ENCODE data around the gene EPB41. TPM values are rescaled to one million over a fixed set of nuclear protein-coding genes. Genes with fewer than 3 reads are reported as not detected.

Gene EPB41
- total and polyA plus RNA-seq, 9 of the 15 experiments (the other 6 are each of a cell fraction or from before 2014, with no cell fraction given), result 3.7 to 213 (median 141) TPM

GRCh38 chr1:28933918-28934317, 19.5 kb downstream of the EPB41 start:
- ATAC-seq (no peak), FAIRE-seq (no peak), DNase-seq (ENCODE audit: extremely low read depth in 1 of 4, low spot score in 3 of 4) (no peak)
- BruUV-seq (replicated peaks), result no TSS peak
- peaks cover 25 to 27% of the 10 kb centered on the region in 2 experiments for H3K4me1 ChIP-seq (replicated peaks in 1 of 2; ENCODE audit: control insufficient read depth in 2 of 2, insufficient read depth in 2 of 2, low read length in 2 of 2)
- no peak overlapping the region for H3K4me2 ChIP-seq (ENCODE audit: insufficient read depth, low read length)
- no peak overlapping the region for H3K9ac ChIP-seq (ENCODE audit: insufficient read depth in 1 of 2, low read depth in 2 of 2, low read length in 2 of 2)
- 0 out of 2 replicates have a peak, but pooled peaks cover 8% of the 10 kb centered on the region for H4K20me1 ChIP-seq (replicated peaks; ENCODE audit: control insufficient read depth, insufficient read depth, low read length)
- H3K4me3 ChIP-seq, result no peak overlapping the region
- peaks cover 99% of the 10 kb centered on the region for H3K79me2 ChIP-seq (ENCODE audit: control insufficient read depth, insufficient read depth, low read length)
- POLR2A ChIA-PET, result no interaction called here
- H3K27me3 ChIP-seq (ENCODE audit: control insufficient read depth in 2 of 2, insufficient read depth in 2 of 2, low read length in 2 of 2), result no peaks in the 10 kb centered on the region
- CTCF ChIA-PET (ENCODE audit: low intra/inter-chr PET ratio), result no interaction called here
- no peak for TF ChIP-seq ZNF766 (CRISPR knock-in tag; conservative IDR thresholded peaks at IDR 0.05)
- TF ChIP-seq ZNF316 (IDR thresholded peaks at IDR 0.05), result peak; percentile 71; the same call in 1 of the 2 replicates
- TF ChIP-seq C11orf30 (IDR thresholded peaks at IDR 0.05; ENCODE audit: low read depth), result peak; percentile 58; the same call in 1 of the 2 replicates
- H3K9me3 ChIP-seq (replicated peaks; ENCODE audit: control insufficient read depth, insufficient read depth, low read depth, low read length), result no peaks in the 10 kb centered on the region
- no peak overlapping the region for H3K27ac ChIP-seq (ENCODE audit: extremely low read depth, low read depth, low read length)
- peaks cover 6% of the 10 kb centered on the region for H3K36me3 ChIP-seq (ENCODE audit: control insufficient read depth, insufficient read depth, low read length)
- H3K9me1 ChIP-seq (ENCODE audit: control insufficient read depth, insufficient read depth, low read length), result no peaks in the 10 kb centered on the region
- H2AFZ ChIP-seq (ENCODE audit: low read depth, low read length), result no peak overlapping the region
- intact Hi-C loops (cut with micrococcal nuclease) (no loop called here), in situ Hi-C loops (cut with MboI) (no loop called here)

GRCh38 chr1:28934676-28935075, 20.3 kb downstream of the EPB41 start:
- H3K9ac ChIP-seq (ENCODE audit: insufficient read depth in 1 of 2, low read depth in 2 of 2, low read length in 2 of 2), result peak overlapping the region in 1 of 2 experiments; percentile 8; a peak in 1 of 4 replicates
- H3K9me1 ChIP-seq (ENCODE audit: control insufficient read depth, insufficient read depth, low read length), result no peaks in the 10 kb centered on the region
- H3K4me2 ChIP-seq (ENCODE audit: insufficient read depth, low read length), result no peak overlapping the region
- ChIA-PET POLR2A (interaction anchor here (0.9 to 1.8 kb wide), 4 partner anchors 8 to 39 kb away, joined by 3 to 8 read pairs (median 5); no protein-coding TSS in a partner anchor), CTCF (ENCODE audit: low intra/inter-chr PET ratio) (no interaction called here)
- no peak overlapping the region for H3K27ac ChIP-seq (ENCODE audit: extremely low read depth, low read depth, low read length)
- no peak overlapping the region for H2AFZ ChIP-seq (ENCODE audit: low read depth, low read length)
- BruUV-seq (replicated peaks), result no TSS peak
- H3K4me3 ChIP-seq, result no peak overlapping the region
- no peaks in the 10 kb centered on the region for H3K27me3 ChIP-seq (ENCODE audit: control insufficient read depth in 2 of 2, insufficient read depth in 2 of 2, low read length in 2 of 2)
- no peak for TF ChIP-seq SNIP1 (IDR thresholded peaks at IDR 0.05; ENCODE audit: low read depth)
- DNase-seq (ENCODE audit: extremely low read depth in 1 of 4, low spot score in 3 of 4), result no peak
- FAIRE-seq, result no peak
- peaks cover 6% of the 10 kb centered on the region for H3K36me3 ChIP-seq (ENCODE audit: control insufficient read depth, insufficient read depth, low read length)
- no peaks in the 10 kb centered on the region for H3K9me3 ChIP-seq (replicated peaks; ENCODE audit: control insufficient read depth, insufficient read depth, low read depth, low read length)
- H3K79me2 ChIP-seq (ENCODE audit: control insufficient read depth, insufficient read depth, low read length), result peaks cover 99% of the 10 kb centered on the region
- H3K4me1 ChIP-seq (replicated peaks in 1 of 2; ENCODE audit: control insufficient read depth in 2 of 2, insufficient read depth in 2 of 2, low read length in 2 of 2), result peaks cover 20 to 24% of the 10 kb centered on the region in 2 experiments
- intact Hi-C loops (cut with micrococcal nuclease), result no loop called here
- peak; percentile 34 for ATAC-seq
- in situ Hi-C loops (cut with MboI), result no loop called here
- WGBS (ENCODE audit: insufficient coverage, low coverage, missing lambda C conversion rate), result 85% methylated on average over 4 of the region's 5 CpGs
- 0 out of 2 replicates have a peak, but pooled peaks cover 8% of the 10 kb centered on the region for H4K20me1 ChIP-seq (replicated peaks; ENCODE audit: control insufficient read depth, insufficient read depth, low read length)
